HG03135 (cell line): ENCODE results near the gene PFDN6.

Source experiments
- ATAC-seq: cut with Tn5 transposase; IDR thresholded peaks from one replicate; pipeline ENCODE4 v1.9.1; 2021; ENCODE audit warnings: mild to moderate bottlenecking, moderate library complexity; ENCODE audit not compliant: unreplicated experiment

Gene PFDN6

GRCh38 chr6:33315793-33316602, 26.6 kb downstream of the PFDN6 start:
- no peak for ATAC-seq

- no peak for ATAC-seq
Observed at GRCh38 chr6:33316603-33317418, 27.4 kb downstream of the PFDN6 start.

GRCh38 chr6:33317419-33317668, 27.9 kb downstream of the PFDN6 start:
- no peak for ATAC-seq

- ATAC-seq = peak; percentile 53
Observed at GRCh38 chr6:33317669-33318425, 28.4 kb downstream of the PFDN6 start, which contains the start of gene ZBTB22. TSS of gene ZBTB22 (minus strand) at chr6:33317744. CDS start at chr6:33316916, 828 bp downstream.

- ATAC-seq = no peak
Observed at GRCh38 chr6:33318426-33319073, 29.1 kb downstream of the PFDN6 start.

- ATAC-seq = no peak
Observed at GRCh38 chr6:33319939-33320314, 30.5 kb downstream of the PFDN6 start.

- ATAC-seq = no peak
Observed at GRCh38 chr6:33320315-33321181, 31.1 kb downstream of the PFDN6 start.

GRCh38 chr6:33321227-33321626, 31.8 kb downstream of the PFDN6 start:
- ATAC-seq = no peak

GRCh38 chr6:33323623-33323948, 34.2 kb downstream of the PFDN6 start:
- ATAC-seq = peak; percentile 15

- no peak for ATAC-seq
Observed at GRCh38 chr6:33324125-33324524, 34.7 kb downstream of the PFDN6 start.

GRCh38 chr6:33329058-33329457, 39.7 kb downstream of the PFDN6 start:
- no peak for ATAC-seq

- ATAC-seq = no peak
Observed at GRCh38 chr6:33330736-33331135, 41.3 kb downstream of the PFDN6 start.

GRCh38 chr6:33333666-33334065, 44.3 kb downstream of the PFDN6 start:
- no peak for ATAC-seq

- no peak for ATAC-seq
Observed at GRCh38 chr6:33335916-33336315, 46.5 kb downstream of the PFDN6 start.

- no peak for ATAC-seq
Observed at GRCh38 chr6:33336495-33336894, 47.1 kb downstream of the PFDN6 start.

GRCh38 chr6:33339193-33339592, 49.8 kb downstream of the PFDN6 start:
- ATAC-seq = no peak
